ENCODE data around the gene CDC42SE2. TPM values are rescaled to one million over a fixed set of nuclear protein-coding genes. Genes with fewer than 3 reads are reported as not detected.

CDC42SE2 gene
- total and polyA plus RNA-seq, 10 donors, result 49.6 to 128 (median 102) TPM

DNA sequence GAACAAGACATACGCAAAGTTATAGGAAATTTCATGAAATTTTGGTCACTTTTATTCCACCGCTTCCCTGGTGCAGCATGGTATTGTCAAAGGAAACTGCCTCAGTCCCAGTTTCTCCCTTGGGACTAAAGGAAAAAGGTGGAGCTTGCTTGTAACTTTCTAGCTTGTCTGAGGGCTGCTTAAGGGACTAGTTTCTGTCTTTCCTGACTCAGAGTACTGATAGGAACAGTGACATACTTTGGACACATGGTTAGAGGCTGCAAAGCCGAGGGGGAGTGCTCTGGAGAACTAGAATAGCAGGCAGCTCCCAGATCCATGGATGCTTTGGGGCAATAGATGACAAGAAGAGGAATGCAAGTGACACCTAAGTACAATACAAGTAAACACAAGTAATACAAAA, 136.7 kb downstream of the CDC42SE2 start:
- 95 to 100% (median 98%) methylated on average over 3 of the region's 3 CpGs for WGBS, 5 donors
- Histone ChIP-seq H3K4me1 (peaks cover 0 to 16% (median 6%) of the 10 kb centered on the region in 6 donors), H3K27me3 (replicated peaks in 1 of 7) (no peaks in the 10 kb centered on the region), H3K4me3 (no peak overlapping the region), H3K36me3 (peaks cover 0 to 99% (median 22%) of the 10 kb centered on the region in 6 donors), H3K9me3 (peaks cover 0 to 29% (median 26%) of the 10 kb centered on the region in 8 donors), H3K27ac (no peak overlapping the region)
- intact Hi-C loops (cut with DNase I; ENCODE audit: low total_unique reads), result no loop called here
- DNase-seq, result no peak
- TF ChIP-seq, protein P1, sequence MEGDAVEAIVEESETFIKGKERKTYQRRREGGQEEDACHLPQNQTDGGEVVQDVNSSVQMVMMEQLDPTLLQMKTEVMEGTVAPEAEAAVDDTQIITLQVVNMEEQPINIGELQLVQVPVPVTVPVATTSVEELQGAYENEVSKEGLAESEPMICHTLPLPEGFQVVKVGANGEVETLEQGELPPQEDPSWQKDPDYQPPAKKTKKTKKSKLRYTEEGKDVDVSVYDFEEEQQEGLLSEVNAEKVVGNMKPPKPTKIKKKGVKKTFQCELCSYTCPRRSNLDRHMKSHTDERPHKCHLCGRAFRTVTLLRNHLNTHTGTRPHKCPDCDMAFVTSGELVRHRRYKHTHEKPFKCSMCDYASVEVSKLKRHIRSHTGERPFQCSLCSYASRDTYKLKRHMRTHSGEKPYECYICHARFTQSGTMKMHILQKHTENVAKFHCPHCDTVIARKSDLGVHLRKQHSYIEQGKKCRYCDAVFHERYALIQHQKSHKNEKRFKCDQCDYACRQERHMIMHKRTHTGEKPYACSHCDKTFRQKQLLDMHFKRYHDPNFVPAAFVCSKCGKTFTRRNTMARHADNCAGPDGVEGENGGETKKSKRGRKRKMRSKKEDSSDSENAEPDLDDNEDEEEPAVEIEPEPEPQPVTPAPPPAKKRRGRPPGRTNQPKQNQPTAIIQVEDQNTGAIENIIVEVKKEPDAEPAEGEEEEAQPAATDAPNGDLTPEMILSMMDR (IDR thresholded peaks at IDR 0.05 in 8 of 11, conservative IDR thresholded peaks at IDR 0.05 in 3 of 11), result no peak
- TF ChIP-seq POLR2AphosphoS5 (IDR thresholded peaks at IDR 0.05), result peak in 1 of 3 donors; percentile 26

DNA sequence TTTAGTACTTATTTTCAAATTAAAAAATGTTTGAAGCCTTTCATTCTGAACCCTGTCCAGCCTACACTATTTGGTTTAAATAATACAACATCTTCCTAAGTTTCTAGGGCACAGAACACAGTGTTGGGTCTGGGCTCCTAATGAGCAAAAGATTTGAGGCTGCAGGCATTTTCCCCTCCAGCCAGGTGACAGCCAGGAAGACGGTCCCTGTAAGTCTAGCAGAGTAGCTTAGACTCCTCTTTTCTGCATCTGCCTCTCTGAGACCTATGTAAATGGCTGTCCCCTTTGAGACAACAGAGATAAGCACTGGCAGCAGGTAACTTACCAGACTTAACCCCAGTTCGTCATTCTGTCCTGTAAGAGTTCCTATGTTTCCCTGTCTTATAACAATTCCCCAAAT, 141.8 kb downstream of the CDC42SE2 start:
- H3K36me3 ChIP-seq, result peaks cover 0 to 95% (median 10%) of the 10 kb centered on the region in 6 donors
- no peaks in the 10 kb centered on the region for H3K4me1 ChIP-seq
- intact Hi-C loops (cut with DNase I; ENCODE audit: low total_unique reads), result no loop called here
- H3K27me3 ChIP-seq (replicated peaks in 1 of 7), result no peaks in the 10 kb centered on the region
- 88 to 98% (median 92%) methylated on average over 2 of the region's 2 CpGs for WGBS, 5 donors
- no peak overlapping the region for H3K27ac ChIP-seq
- DNase-seq, result no peak
- peaks cover 0 to 29% (median 26%) of the 10 kb centered on the region in 8 donors for H3K9me3 ChIP-seq
- TF ChIP-seq POLR2A (IDR thresholded peaks at IDR 0.05) (no peak), POLR2AphosphoS5 (IDR thresholded peaks at IDR 0.05) (no peak)
- TF ChIP-seq, protein P1 (IDR thresholded peaks at IDR 0.05 in 8 of 11, conservative IDR thresholded peaks at IDR 0.05 in 3 of 11), result no peak
- no peak overlapping the region for H3K4me3 ChIP-seq

DNA sequence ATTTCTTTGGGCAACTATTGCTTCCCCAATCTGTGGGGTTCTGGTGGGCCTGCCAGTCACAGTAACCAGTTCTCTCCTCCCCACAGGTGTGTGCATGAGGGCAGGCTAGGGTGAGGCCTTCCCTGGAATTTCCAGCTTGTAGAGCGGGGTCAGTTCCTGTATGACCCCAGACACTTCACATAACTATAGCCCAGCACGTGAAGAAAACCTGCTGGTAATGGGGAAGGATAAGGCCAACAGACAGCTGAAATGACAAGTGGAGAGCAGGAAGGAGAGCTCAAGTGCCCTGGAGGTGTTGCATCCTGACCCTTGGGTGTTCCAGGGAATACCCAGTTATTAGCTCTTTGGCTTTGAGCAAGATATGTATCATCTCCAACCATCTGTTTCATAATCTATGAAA, 142.2 kb downstream of the CDC42SE2 start:
- no peaks in the 10 kb centered on the region for H3K4me1 ChIP-seq
- no peak overlapping the region for H3K27ac ChIP-seq
- no peak overlapping the region for H3K4me3 ChIP-seq
- peaks cover 0 to 26% (median 24%) of the 10 kb centered on the region in 8 donors for H3K9me3 ChIP-seq
- peaks cover 0 to 91% (median 10%) of the 10 kb centered on the region in 6 donors for H3K36me3 ChIP-seq
- DNase-seq, result no peak
- intact Hi-C loops (cut with DNase I; ENCODE audit: low total_unique reads), result no loop called here
- H3K27me3 ChIP-seq (replicated peaks in 1 of 7), result no peaks in the 10 kb centered on the region
- WGBS, 5 donors, result 83 to 89% (median 88%) methylated on average over 2 of the region's 2 CpGs
- TF ChIP-seq, protein P1 (IDR thresholded peaks at IDR 0.05 in 8 of 11, conservative IDR thresholded peaks at IDR 0.05 in 3 of 11), result no peak
- TF ChIP-seq POLR2A (IDR thresholded peaks at IDR 0.05) (no peak), POLR2AphosphoS5 (IDR thresholded peaks at IDR 0.05) (no peak)

DNA sequence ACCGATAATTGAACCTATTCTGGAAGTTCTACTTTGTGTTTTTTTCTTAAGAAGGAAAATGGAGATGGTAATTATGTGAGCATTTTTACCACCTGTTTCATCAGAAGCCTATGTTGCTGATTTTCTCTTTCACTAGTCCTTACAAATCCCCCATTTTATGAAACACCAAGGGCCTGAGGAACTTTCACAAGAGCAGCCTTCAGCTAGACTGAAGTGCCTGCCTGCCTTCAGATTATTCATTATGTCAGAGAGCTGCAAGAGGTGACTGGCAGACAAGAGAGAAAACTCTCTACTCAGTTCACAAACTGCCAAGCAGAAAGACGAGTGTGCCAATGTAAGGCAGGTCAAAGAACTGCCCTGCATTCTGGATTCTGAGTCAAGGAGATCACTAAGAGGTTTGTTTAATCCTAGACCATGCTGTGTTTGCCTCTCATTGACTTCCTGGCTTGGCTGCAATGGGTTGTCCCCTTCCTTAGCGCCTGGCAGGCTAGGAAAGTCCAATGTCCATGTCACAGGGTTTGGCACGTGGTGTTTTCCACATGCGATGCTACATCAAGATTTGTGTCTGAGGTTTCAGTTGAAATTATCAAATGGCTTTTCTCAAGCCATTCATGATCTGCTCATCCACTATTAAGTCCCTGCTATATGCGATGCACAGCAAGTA, 143.3 kb downstream of the CDC42SE2 start:
- intact Hi-C loops (cut with DNase I; ENCODE audit: low total_unique reads), result no loop called here
- no peaks in the 10 kb centered on the region for H3K4me1 ChIP-seq
- no peaks in the 10 kb centered on the region for H3K27me3 ChIP-seq (replicated peaks in 1 of 7)
- H3K9me3 ChIP-seq, result peaks cover 0 to 16% (median 15%) of the 10 kb centered on the region in 8 donors
- 91 to 98% (median 96%) methylated on average over 6 of the region's 6 CpGs for WGBS, 5 donors
- TF ChIP-seq, protein P1 (IDR thresholded peaks at IDR 0.05 in 8 of 11, conservative IDR thresholded peaks at IDR 0.05 in 3 of 11), result no peak
- TF ChIP-seq POLR2AphosphoS5 (IDR thresholded peaks at IDR 0.05), result peak in 1 of 3 donors; percentile 43
- H3K36me3 ChIP-seq, result peaks cover 0 to 84% (median 10%) of the 10 kb centered on the region in 6 donors
- no peak for DNase-seq
- H3K4me3 ChIP-seq, result no peak overlapping the region
- H3K27ac ChIP-seq, result no peak overlapping the region

Data from spleen (tissue), 11 donors.